Gastrocnemius medialis (tissue), 4 donors: ENCODE measurements around the gene ATP2B1. TPM values are rescaled to one million over a fixed set of nuclear protein-coding genes. Genes with fewer than 3 reads are reported as not detected.
"Not testable (repeated sequence)": the region's sequence is repeated elsewhere in the genome, so short reads cannot be mapped to it uniquely, and the experiment has no call there.

Source experiments
- ATAC-seq, 2 donors: fragments of 150-250 bp; one replicate each; pipeline ENCODE4 v1.9.1; 2016
- DNase-seq, 2 donors: peaks; one replicate each; pipeline ENCODE4 v3.0.0-alpha.2; 2019
- H3K27ac ChIP-seq, 4 donors: fragments of 200-600 bp; sonication (generic); 1 replicate in 1 of 4; 2 replicates in 3 of 4; pipeline ENCODE4 v1.5.1; 2016 to 2018; ENCODE audit warnings: mild to moderate bottlenecking in 2 of 4, moderate library complexity in 1 of 4
- H3K27me3 ChIP-seq, 3 donors: fragments of 200-600 bp; sonication (generic) in 2 of 3; 1 replicate in 1 of 3; 2 replicates in 2 of 3; pipeline versions ENCODE4 v1.5.1 to v1.6.0; 2016 to 2019; ENCODE audit warnings: mild to moderate bottlenecking in 1 of 3, moderate library complexity in 1 of 3
- H3K36me3 ChIP-seq, 2 donors: fragments of 200-600 bp; sonication (generic) in 1 of 2; one replicate each; pipeline ENCODE4 v1.5.1; 2017 to 2018
- H3K4me1 ChIP-seq, 2 donors: fragments of 200-600 bp; sonication (generic) in 1 of 2; one replicate each; pipeline ENCODE4 v1.5.1; 2016 to 2017; ENCODE audit warnings: mild to moderate bottlenecking in 2 of 2
- H3K4me3 ChIP-seq, 4 donors: fragments of 200-600 bp; sonication (generic) in 3 of 4; 1 replicate in 1 of 4; 2 replicates in 3 of 4; pipeline ENCODE4 v1.5.1; 2016 to 2019; ENCODE audit warnings: mild to moderate bottlenecking in 2 of 4
- H3K9me3 ChIP-seq, 3 donors: fragments of 200-600 bp; sonication (generic) in 2 of 3; 1 replicate in 1 of 3; 2 replicates in 2 of 3; pipeline ENCODE4 v1.5.1; 2016 to 2019
- POLR2A ChIP-seq, 2 donors: fragments of 450-650 bp; IDR thresholded peaks; one replicate each; pipeline ENCODE4 v1.6.1; 2017; ENCODE audit warnings: antibody characterized with exemption in 2 of 2, mild to moderate bottlenecking in 2 of 2, moderate library complexity in 2 of 2
- in situ Hi-C, 4 donors: fragments of 200-750 bp; cut with MboI; loops; one replicate each; pipeline versions ENCODE4 v1.15.0 to v1.8.0; 2017; ENCODE audit warnings: low sequenced_read_pairs in 4 of 4
- intact Hi-C: fragments of 100-400 bp; cut with DNase I; formaldehyde crosslinking; loops from one replicate; pipeline ENCODE4 v1.15.1; 2023; ENCODE audit warnings: low total_unique reads
- total RNA-seq, 4 donors: library from RNA; depleted of rRNA; stranded (reverse); fragments of >200 nt; gene quantifications; one replicate each; pipeline versions ENCODE4 v1.1.0 to v1.2.3, GENCODE V29; 2016
- TF ChIP-seq, protein P1 (sequence below), 5 experiments: fragments of 450-650 bp in 3 of 5; fragments of 200-600 bp in 2 of 5; sonication (generic) in 2 of 5; IDR thresholded peaks in 4 of 5; conservative IDR thresholded peaks in 1 of 5; 1 replicate in 4 of 5; 2 replicates in 1 of 5; pipeline ENCODE4 v1.5.1; 2016 to 2019; ENCODE audit warnings: antibody characterized with exemption in 5 of 5, mild to moderate bottlenecking in 3 of 5, moderate library complexity in 3 of 5

Gene ATP2B1
- total RNA-seq, 4 donors from 2014 or later, result 32.9 to 52.8 (median 47.1) TPM

DNA sequence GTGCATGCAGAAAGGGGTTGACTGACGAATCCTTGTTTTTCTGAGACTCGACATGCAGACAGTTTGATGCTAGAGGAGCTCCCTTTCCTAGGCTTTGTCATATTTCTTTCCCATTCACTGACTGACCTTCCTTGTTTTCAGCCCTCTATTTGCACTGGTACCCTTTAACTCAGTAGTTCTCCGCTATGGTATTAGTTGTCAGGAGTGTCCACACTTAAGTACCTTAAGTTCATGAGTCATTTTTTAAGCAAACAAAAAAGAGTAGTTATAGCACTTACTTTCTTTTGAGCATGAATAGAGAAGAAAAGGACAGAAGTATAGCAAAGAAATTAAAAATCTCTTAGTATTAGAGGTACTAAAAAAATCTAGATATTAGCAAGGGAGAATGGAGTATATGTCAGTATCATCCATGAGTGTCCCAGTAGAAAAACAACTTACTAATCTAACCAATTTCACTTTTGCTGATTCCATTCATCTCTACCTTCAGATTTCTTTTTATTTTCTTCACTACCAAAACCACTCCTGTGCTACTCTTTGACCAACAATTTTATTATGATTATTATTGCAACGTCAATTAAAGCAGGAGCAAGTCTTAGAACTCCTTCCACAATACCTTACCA is 8.3 kb downstream of the ATP2B1 start:
- Histone ChIP-seq H3K27me3 (no peaks in the 10 kb centered on the region), H3K27ac (no peak overlapping the region), H3K9me3 (no peaks in the 10 kb centered on the region), H3K4me3 (no peak overlapping the region), H3K4me1 (peaks cover 19 to 47% of the 10 kb centered on the region in 2 donors), H3K36me3 (no peaks in the 10 kb centered on the region)
- in situ Hi-C loops, result no loop called here
- DNase-seq, result no peak
- no peak for ATAC-seq
- TF ChIP-seq POLR2A (IDR thresholded peaks at IDR 0.05), result no peak
- TF ChIP-seq, protein P1, sequence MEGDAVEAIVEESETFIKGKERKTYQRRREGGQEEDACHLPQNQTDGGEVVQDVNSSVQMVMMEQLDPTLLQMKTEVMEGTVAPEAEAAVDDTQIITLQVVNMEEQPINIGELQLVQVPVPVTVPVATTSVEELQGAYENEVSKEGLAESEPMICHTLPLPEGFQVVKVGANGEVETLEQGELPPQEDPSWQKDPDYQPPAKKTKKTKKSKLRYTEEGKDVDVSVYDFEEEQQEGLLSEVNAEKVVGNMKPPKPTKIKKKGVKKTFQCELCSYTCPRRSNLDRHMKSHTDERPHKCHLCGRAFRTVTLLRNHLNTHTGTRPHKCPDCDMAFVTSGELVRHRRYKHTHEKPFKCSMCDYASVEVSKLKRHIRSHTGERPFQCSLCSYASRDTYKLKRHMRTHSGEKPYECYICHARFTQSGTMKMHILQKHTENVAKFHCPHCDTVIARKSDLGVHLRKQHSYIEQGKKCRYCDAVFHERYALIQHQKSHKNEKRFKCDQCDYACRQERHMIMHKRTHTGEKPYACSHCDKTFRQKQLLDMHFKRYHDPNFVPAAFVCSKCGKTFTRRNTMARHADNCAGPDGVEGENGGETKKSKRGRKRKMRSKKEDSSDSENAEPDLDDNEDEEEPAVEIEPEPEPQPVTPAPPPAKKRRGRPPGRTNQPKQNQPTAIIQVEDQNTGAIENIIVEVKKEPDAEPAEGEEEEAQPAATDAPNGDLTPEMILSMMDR (IDR thresholded peaks at IDR 0.05 in 4 of 5, conservative IDR thresholded peaks at IDR 0.05 in 1 of 5), result no peak
- intact Hi-C loops, result loop anchor here (10.0 kb wide), 1 partner anchor 1556 kb away; the partner anchor contains the start of genes CEP290 and TMTC3

DNA sequence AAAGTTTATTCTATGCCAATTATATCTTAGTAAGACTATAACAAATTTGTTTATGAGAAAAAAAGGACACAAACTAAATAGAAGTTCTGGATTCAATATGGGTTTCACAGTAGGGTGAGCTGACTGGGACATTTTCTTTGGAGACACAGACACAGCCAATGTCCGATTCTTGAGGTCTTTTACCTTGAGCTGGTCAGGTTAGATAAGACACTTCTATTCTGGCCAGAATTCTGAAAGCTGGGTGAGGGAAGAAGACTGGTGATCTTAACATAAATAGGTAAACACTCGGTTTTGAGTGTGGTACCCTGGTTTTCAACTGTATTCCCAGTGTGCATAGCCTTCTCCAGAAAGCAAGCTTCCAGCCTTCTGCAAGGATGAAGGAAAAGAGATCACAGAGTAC is 10.0 kb downstream of the ATP2B1 start:
- Histone ChIP-seq H3K36me3 (no peaks in the 10 kb centered on the region), H3K27ac (peak overlapping the region in 2 of 4 donors; percentile 11 to 33), H3K4me3 (no peak overlapping the region), H3K27me3 (no peaks in the 10 kb centered on the region), H3K9me3 (no peaks in the 10 kb centered on the region), H3K4me1 (peaks cover 17 to 48% of the 10 kb centered on the region in 2 donors)
- intact Hi-C loops (no loop called here), in situ Hi-C loops (no loop called here)
- ATAC-seq (no peak), DNase-seq (no peak)
- TF ChIP-seq, protein P1 (IDR thresholded peaks at IDR 0.05 in 4 of 5, conservative IDR thresholded peaks at IDR 0.05 in 1 of 5), result no peak
- no peak for TF ChIP-seq POLR2A (IDR thresholded peaks at IDR 0.05)

GRCh38 chr12:89697728-89698127 is 10.9 kb downstream of the ATP2B1 start:
- intact Hi-C loops, ATAC-seq, H3K36me3 ChIP-seq, H3K27ac ChIP-seq, H3K27me3 ChIP-seq, H3K9me3 ChIP-seq, DNase-seq, in situ Hi-C loops, H3K4me3 ChIP-seq: not testable (repeated sequence)
- H3K4me1 ChIP-seq, result peaks cover 20 to 48% of the 10 kb centered on the region in 2 donors

- in situ Hi-C loops, result no loop called here
- no peaks in the 10 kb centered on the region for H3K9me3 ChIP-seq
- TF ChIP-seq, protein P1 (IDR thresholded peaks at IDR 0.05 in 4 of 5, conservative IDR thresholded peaks at IDR 0.05 in 1 of 5), result no peak
- TF ChIP-seq POLR2A (IDR thresholded peaks at IDR 0.05), result no peak
- ATAC-seq (no peak), DNase-seq (no peak)
- H3K36me3 ChIP-seq, result no peaks in the 10 kb centered on the region
- H3K4me3 ChIP-seq, result no peak overlapping the region
- no peaks in the 10 kb centered on the region for H3K27me3 ChIP-seq
- H3K27ac ChIP-seq, result peak overlapping the region in 1 of 4 donors; percentile 70
- H3K4me1 ChIP-seq, result peaks cover 20 to 43% of the 10 kb centered on the region in 2 donors
- intact Hi-C loops, result no loop called here
These were observed 11.3 kb downstream of the ATP2B1 start for GRCh38 chr12:89697296-89697695.

DNA sequence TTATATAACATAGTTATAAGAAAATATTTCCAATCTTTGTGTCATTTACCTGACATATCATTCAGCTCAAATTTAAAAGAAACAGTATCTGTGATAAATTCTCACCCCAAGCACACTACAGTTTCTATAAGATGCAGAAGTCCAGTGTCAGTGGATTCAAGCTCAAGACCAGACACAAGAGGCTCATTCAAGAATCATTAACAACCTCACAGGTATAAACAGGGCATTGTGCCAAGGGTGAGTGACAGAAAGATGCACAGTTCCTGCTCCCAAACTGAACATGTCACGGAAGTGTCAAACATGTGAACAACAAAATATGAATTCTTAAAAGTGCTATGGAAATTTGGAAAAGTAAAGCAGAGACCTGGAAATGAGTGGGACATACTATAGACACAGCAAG is 12.8 kb downstream of the ATP2B1 start:
- Histone ChIP-seq H3K4me3 (no peak overlapping the region), H3K36me3 (no peaks in the 10 kb centered on the region), H3K4me1 (peaks cover 23 to 52% of the 10 kb centered on the region in 2 donors), H3K9me3 (no peaks in the 10 kb centered on the region), H3K27ac (peak overlapping the region; percentile 50 to 83 (median 75)), H3K27me3 (no peaks in the 10 kb centered on the region)
- DNase-seq, result no peak
- in situ Hi-C loops, result no loop called here
- ATAC-seq, result no peak
- intact Hi-C loops, result loop anchor here (1.0 kb wide), 1 partner anchor 13 kb away; no protein-coding TSS in a partner anchor
- TF ChIP-seq, protein P1 (IDR thresholded peaks at IDR 0.05 in 4 of 5, conservative IDR thresholded peaks at IDR 0.05 in 1 of 5), result no peak
- TF ChIP-seq POLR2A (IDR thresholded peaks at IDR 0.05), result no peak
